H9 (cell line): ENCODE results near the gene ISG15. TPM values are rescaled to one million over a fixed set of nuclear protein-coding genes. Genes with fewer than 3 reads are reported as not detected.

Experiments used
- DNase-seq: peaks from one replicate; pipeline ENCODE4 v3.0.0-alpha.2; 2017
- H2AFZ ChIP-seq: one replicate; pipeline ENCODE4 v1.6.1; 2013; ENCODE audit warnings: mild to moderate bottlenecking, low read length, control low read depth, moderate library complexity
- H2AK5ac ChIP-seq: 2 replicates; pipeline ENCODE4 v1.6.1; 2013; ENCODE audit warnings: low read length, control low read depth, mixed read lengths; ENCODE audit not compliant: insufficient read length
- H2BK120ac ChIP-seq: one replicate; pipeline ENCODE4 v1.6.1; 2013; ENCODE audit warnings: low read depth, mild to moderate bottlenecking, low read length, control low read depth, inconsistent platforms; ENCODE audit not compliant: poor library complexity, severe bottlenecking
- H2BK12ac ChIP-seq: 2 replicates; pipeline ENCODE4 v1.6.1; 2013; ENCODE audit warnings: low read length, control low read depth, mixed read lengths, low read depth; ENCODE audit not compliant: insufficient read length
- H2BK15ac ChIP-seq: 2 replicates; pipeline ENCODE4 v1.6.1; 2013; ENCODE audit warnings: low read depth, low read length, control low read depth
- H2BK20ac ChIP-seq: one replicate; pipeline ENCODE4 v1.6.1; 2013; ENCODE audit warnings: low read depth, mild to moderate bottlenecking, low read length, control low read depth, inconsistent platforms; ENCODE audit not compliant: poor library complexity, severe bottlenecking
- H2BK5ac ChIP-seq: 2 replicates; pipeline ENCODE4 v1.6.1; 2013; ENCODE audit warnings: low read length, control low read depth, mixed read lengths; ENCODE audit not compliant: insufficient read length
- H3K14ac ChIP-seq: 2 replicates; pipeline ENCODE4 v1.6.1; 2013; ENCODE audit warnings: low read length, control low read depth; ENCODE audit not compliant: insufficient read depth
- H3K18ac ChIP-seq: 2 replicates; pipeline ENCODE4 v1.6.1; 2013; ENCODE audit warnings: low read depth, mild to moderate bottlenecking, mixed read lengths, low read length, control low read depth; ENCODE audit not compliant: insufficient read length
- H3K23ac ChIP-seq: 2 replicates; pipeline ENCODE4 v1.6.1; 2013; ENCODE audit warnings: low read length, control low read depth, mixed read lengths, low read depth; ENCODE audit not compliant: insufficient read length
- H3K23me2 ChIP-seq: 2 replicates; pipeline ENCODE4 v1.6.1; 2013; ENCODE audit warnings: low read depth, mild to moderate bottlenecking, mixed read lengths, low read length, control low read depth; ENCODE audit not compliant: insufficient read length, poor library complexity, severe bottlenecking
- H3K27ac ChIP-seq: 2 replicates; pipeline ENCODE4 v1.5.1; 2013; ENCODE audit warnings: low read length, control low read depth, mixed read lengths, low read depth; ENCODE audit not compliant: insufficient read length
- H3K27me3 ChIP-seq: 2 replicates; pipeline ENCODE4 v1.6.1; 2013; ENCODE audit warnings: low read length, control low read depth, inconsistent platforms; ENCODE audit not compliant: insufficient read depth
- H3K4ac ChIP-seq: 2 replicates; pipeline ENCODE4 v1.6.1; 2013; ENCODE audit warnings: low read depth, mild to moderate bottlenecking, control low read depth, inconsistent platforms, low read length, moderate library complexity
- H3K4me1 ChIP-seq: 2 replicates; pipeline ENCODE4 v1.6.1; 2013; ENCODE audit warnings: low read length, control low read depth, inconsistent platforms; ENCODE audit not compliant: insufficient read depth
- H3K4me2 ChIP-seq: 2 replicates; pipeline ENCODE4 v1.6.1; 2013; ENCODE audit warnings: low read length, control low read depth, mixed read lengths; ENCODE audit not compliant: insufficient read length, insufficient read depth
- H3K56ac ChIP-seq: 2 replicates; pipeline ENCODE4 v1.6.1; 2013; ENCODE audit warnings: low read depth, mild to moderate bottlenecking, mixed read lengths, low read length, control low read depth; ENCODE audit not compliant: insufficient read length
- H3K79me1 ChIP-seq: 2 replicates; pipeline ENCODE4 v1.6.1; 2013; ENCODE audit warnings: low read depth, mild to moderate bottlenecking, moderate library complexity, low read length, control low read depth, inconsistent platforms; ENCODE audit not compliant: insufficient read depth, poor library complexity, severe bottlenecking
- H3K79me2 ChIP-seq: 2 replicates; pipeline ENCODE4 v1.6.1; 2013; ENCODE audit warnings: low read length, control low read depth, inconsistent platforms; ENCODE audit not compliant: insufficient read depth
- H3K9ac ChIP-seq: 2 replicates; pipeline ENCODE4 v1.6.1; 2013; ENCODE audit warnings: low read length, control low read depth, mixed read lengths; ENCODE audit not compliant: insufficient read length; ENCODE audit errors: extremely low read depth
- H3K9me3 ChIP-seq: one replicate; pipeline ENCODE4 v1.6.1; 2013; ENCODE audit warnings: low read depth, low read length, inconsistent platforms; ENCODE audit not compliant: control insufficient read depth
- H3T11ph ChIP-seq: one replicate; pipeline ENCODE4 v1.6.1; 2013; ENCODE audit warnings: mild to moderate bottlenecking, low read length, control low read depth, inconsistent platforms
- H4K20me1 ChIP-seq: one replicate; pipeline ENCODE4 v1.6.1; 2013; ENCODE audit not compliant: control insufficient read depth, insufficient read length, insufficient read depth
- H4K5ac ChIP-seq: 2 replicates; pipeline ENCODE4 v1.6.1; 2013; ENCODE audit warnings: low read depth, mild to moderate bottlenecking, mixed read lengths, low read length, control low read depth; ENCODE audit not compliant: insufficient read length
- H4K8ac ChIP-seq: replicated peaks from 2 replicates; pipeline ENCODE4 v1.6.1; 2013; ENCODE audit warnings: low read length, control low read depth, mixed read lengths, low read depth; ENCODE audit not compliant: insufficient read length
- H4K91ac ChIP-seq: 2 replicates; pipeline ENCODE4 v1.6.1; 2013; ENCODE audit warnings: low read depth, mild to moderate bottlenecking, moderate library complexity, mixed read lengths, low read length, control low read depth; ENCODE audit not compliant: insufficient read length
- H3K27ac Mint-ChIP-seq, 3 experiments: 2 replicates in 2 of 3; 3 replicates in 1 of 3; pipeline ENCODE4 v1.8.0; 2020 to 2021; ENCODE audit warnings: mixed read lengths in 3 of 3, mild to moderate bottlenecking in 1 of 3, moderate library complexity in 1 of 3
- H3K27me3 Mint-ChIP-seq: 2 replicates; pipeline ENCODE4 v1.8.0; 2021; ENCODE audit warnings: low read depth, mild to moderate bottlenecking, moderate library complexity, mixed read lengths
- H3K36me3 Mint-ChIP-seq, 3 experiments: 2 replicates in 2 of 3; 3 replicates in 1 of 3; pipeline ENCODE4 v1.8.0; 2020 to 2021; ENCODE audit warnings: low read depth in 3 of 3, mixed read lengths in 3 of 3; ENCODE audit not compliant: insufficient read depth in 1 of 3
- H3K4me1 Mint-ChIP-seq, 2 experiments: 2 replicates each; pipeline ENCODE4 v1.8.0; 2020; ENCODE audit warnings: mixed read lengths in 2 of 2
- H3K4me3 Mint-ChIP-seq, 2 experiments: 2 replicates in 1 of 2; 3 replicates in 1 of 2; pipeline ENCODE4 v1.8.0; 2020 to 2021; ENCODE audit warnings: mild to moderate bottlenecking in 2 of 2, mixed read lengths in 2 of 2, moderate library complexity in 1 of 2
- H3K9me3 Mint-ChIP-seq, 2 experiments: 2 replicates in 1 of 2; 3 replicates in 1 of 2; pipeline ENCODE4 v1.8.0; 2020; ENCODE audit warnings: mild to moderate bottlenecking in 2 of 2, mixed read lengths in 2 of 2, moderate library complexity in 1 of 2
- WGBS: extraction: QIAGEN DNeasy Blood & Tissue Kit; methylation state at CpG from one replicate; pipeline ENCODE4 v1.1.7; 2013; ENCODE audit warnings: missing lambda C conversion rate, low lambda C conversion rate, mixed read lengths; ENCODE audit not compliant: insufficient read length; ENCODE audit errors: extremely low coverage; 5-methylcytosine and 5-hydroxymethylcytosine counted together
- total RNA-seq: library from RNA; stranded (reverse); gene quantifications from 2 replicates; pipeline ENCODE4 v1.2.1, GENCODE V29; 2021
- TF ChIP-seq, protein P1 (sequence below): fragments of 200-600 bp; sonication (generic); conservative IDR thresholded peaks from 3 replicates; pipeline ENCODE4 v1.8.0; 2021; ENCODE audit warnings: antibody characterized with exemption, mild to moderate bottlenecking

Gene ISG15
- total RNA-seq, 1 experiment from 2014 or later: 39.7 TPM

DNA sequence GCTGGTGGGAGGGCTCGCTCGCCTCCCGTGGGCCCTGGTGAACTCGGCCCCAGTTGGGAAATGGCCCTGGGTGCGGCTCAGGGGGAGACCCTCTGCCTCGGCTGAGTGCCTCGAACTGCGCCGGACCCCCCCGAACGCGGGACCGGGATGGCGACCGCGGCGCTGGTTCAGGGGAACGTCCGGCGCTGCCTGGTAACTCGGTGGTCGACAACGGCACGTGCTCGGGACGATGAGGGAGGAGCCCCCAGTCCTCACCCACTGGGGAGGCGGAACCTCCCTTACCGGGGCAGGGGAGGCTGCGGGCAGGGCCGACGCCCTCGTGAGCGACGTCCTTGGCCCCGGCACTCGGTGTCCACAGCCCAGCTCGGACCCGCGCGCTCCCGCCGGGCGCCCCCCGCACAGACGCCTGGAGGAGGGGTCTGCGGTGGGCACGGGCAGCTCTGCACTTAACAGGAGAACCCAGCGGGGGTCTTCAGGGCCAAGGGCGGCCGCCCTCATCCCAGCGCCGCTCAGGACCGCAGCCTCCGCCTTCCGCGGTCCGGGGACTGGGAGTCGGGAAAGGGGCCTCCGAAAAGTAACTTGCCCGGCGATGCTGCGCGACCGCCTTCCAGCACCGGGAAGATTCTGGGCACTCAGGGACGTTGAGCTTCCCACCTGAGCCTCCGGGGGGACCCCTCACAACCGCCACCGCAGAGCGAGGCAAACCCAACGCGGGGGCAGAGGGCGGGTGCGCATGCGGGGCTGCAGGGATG lies 15.1 kb upstream of the ISG15 start:
- no peak overlapping the region for H3K27ac ChIP-seq
- no CpG with 5 or more reads among the region's 75 CpGs for WGBS
- no peaks in the 10 kb centered on the region for H3K36me3 Mint-ChIP-seq
- no peak overlapping the region for H2AFZ ChIP-seq
- no peak overlapping the region for H2BK120ac ChIP-seq
- no peaks in the 10 kb centered on the region for H4K20me1 ChIP-seq
- no peak overlapping the region for H3K14ac ChIP-seq
- no peak overlapping the region for H3K9ac ChIP-seq
- H3K23me2 ChIP-seq: peaks cover 20% of the 10 kb centered on the region
- no peaks in the 10 kb centered on the region for H3K9me3 Mint-ChIP-seq
- no peak overlapping the region; the same call in 1 of the 2 replicates for H2BK15ac ChIP-seq
- peak; percentile 55 for DNase-seq
- no peak overlapping the region; a peak in 1 of 7 replicates for H3K27ac Mint-ChIP-seq
- TF ChIP-seq, protein P1, sequence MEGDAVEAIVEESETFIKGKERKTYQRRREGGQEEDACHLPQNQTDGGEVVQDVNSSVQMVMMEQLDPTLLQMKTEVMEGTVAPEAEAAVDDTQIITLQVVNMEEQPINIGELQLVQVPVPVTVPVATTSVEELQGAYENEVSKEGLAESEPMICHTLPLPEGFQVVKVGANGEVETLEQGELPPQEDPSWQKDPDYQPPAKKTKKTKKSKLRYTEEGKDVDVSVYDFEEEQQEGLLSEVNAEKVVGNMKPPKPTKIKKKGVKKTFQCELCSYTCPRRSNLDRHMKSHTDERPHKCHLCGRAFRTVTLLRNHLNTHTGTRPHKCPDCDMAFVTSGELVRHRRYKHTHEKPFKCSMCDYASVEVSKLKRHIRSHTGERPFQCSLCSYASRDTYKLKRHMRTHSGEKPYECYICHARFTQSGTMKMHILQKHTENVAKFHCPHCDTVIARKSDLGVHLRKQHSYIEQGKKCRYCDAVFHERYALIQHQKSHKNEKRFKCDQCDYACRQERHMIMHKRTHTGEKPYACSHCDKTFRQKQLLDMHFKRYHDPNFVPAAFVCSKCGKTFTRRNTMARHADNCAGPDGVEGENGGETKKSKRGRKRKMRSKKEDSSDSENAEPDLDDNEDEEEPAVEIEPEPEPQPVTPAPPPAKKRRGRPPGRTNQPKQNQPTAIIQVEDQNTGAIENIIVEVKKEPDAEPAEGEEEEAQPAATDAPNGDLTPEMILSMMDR: peak; percentile 30; the same call in 1 of the 3 replicates
- H3K4me1 Mint-ChIP-seq: peaks cover 5 to 12% of the 10 kb centered on the region in 2 experiments
- H2BK5ac ChIP-seq: no peak overlapping the region
- H3K18ac ChIP-seq: no peak overlapping the region
- peaks cover 79% of the 10 kb centered on the region for H3K27me3 Mint-ChIP-seq
- no peaks in the 10 kb centered on the region for H3K9me3 ChIP-seq
- no peak overlapping the region for H2BK12ac ChIP-seq
- no peaks in the 10 kb centered on the region for H3K79me2 ChIP-seq
- no peak overlapping the region for H3K4ac ChIP-seq
- no peak overlapping the region for H2AK5ac ChIP-seq
- 0 out of 2 replicates have a peak, but pooled peaks cover 1% of the 10 kb centered on the region for H3K4me1 ChIP-seq
- H3K4me3 Mint-ChIP-seq: peak overlapping the region; percentile 36 to 71
- no peak overlapping the region for H4K91ac ChIP-seq
- H4K5ac ChIP-seq: no peak overlapping the region
- H4K8ac ChIP-seq: no peak overlapping the region
- no peak overlapping the region for H2BK20ac ChIP-seq
- H3K23ac ChIP-seq: no peak overlapping the region
- no peaks in the 10 kb centered on the region for H3K79me1 ChIP-seq
- H3K4me2 ChIP-seq: peak overlapping the region; percentile 9
- H3T11ph ChIP-seq: no peak overlapping the region
- H3K27me3 ChIP-seq: peaks cover 38% of the 10 kb centered on the region; the same call in 1 of the 2 replicates
- H3K56ac ChIP-seq: no peak overlapping the region
